Urinary bladder (tissue), 4 donors: ENCODE results near the gene TUBB2B. TPM values are rescaled to one million over a fixed set of nuclear protein-coding genes. Genes with fewer than 3 reads are reported as not detected.

Experiments used
- DNase-seq: peaks from one replicate; pipeline ENCODE4 v3.0.0-alpha.2; 2015; ENCODE audit errors: extremely low spot score
- H3K27ac ChIP-seq: one replicate; pipeline ENCODE4 v1.5.1; 2013; ENCODE audit warnings: low read depth, mild to moderate bottlenecking, moderate library complexity
- H3K36me3 ChIP-seq: one replicate; pipeline ENCODE4 v1.6.1; 2013; ENCODE audit warnings: mild to moderate bottlenecking, moderate library complexity; ENCODE audit not compliant: insufficient read depth
- H3K4me1 ChIP-seq: one replicate; pipeline ENCODE4 v1.6.1; 2013; ENCODE audit warnings: mild to moderate bottlenecking, moderate library complexity; ENCODE audit not compliant: insufficient read depth
- H3K4me3 ChIP-seq: one replicate; pipeline ENCODE4 v1.5.1; 2013; ENCODE audit warnings: low read depth, low read length
- WGBS: extraction: QIAGEN DNeasy Blood & Tissue Kit; methylation state at CpG from one replicate; pipeline ENCODE4 v1.1.7; 2013; 5-methylcytosine and 5-hydroxymethylcytosine counted together
- polyA plus RNA-seq: library from polyadenylated mRNA; stranded (reverse); fragments of 200-250 nt; gene quantifications from one replicate; pipeline ENCODE4 v1.2.3, GENCODE V29; 2013
- total RNA-seq: library from RNA; depleted of rRNA; stranded (reverse); fragments of >200 nt; gene quantifications from one replicate; pipeline ENCODE4 v1.2.3, GENCODE V29; 2014
- donor health status: healthy with polysubstance abuse.
- donor health status: healthy.

Gene TUBB2B
- total RNA-seq: 55.6 TPM
- 22.4 TPM for polyA plus RNA-seq

DNA sequence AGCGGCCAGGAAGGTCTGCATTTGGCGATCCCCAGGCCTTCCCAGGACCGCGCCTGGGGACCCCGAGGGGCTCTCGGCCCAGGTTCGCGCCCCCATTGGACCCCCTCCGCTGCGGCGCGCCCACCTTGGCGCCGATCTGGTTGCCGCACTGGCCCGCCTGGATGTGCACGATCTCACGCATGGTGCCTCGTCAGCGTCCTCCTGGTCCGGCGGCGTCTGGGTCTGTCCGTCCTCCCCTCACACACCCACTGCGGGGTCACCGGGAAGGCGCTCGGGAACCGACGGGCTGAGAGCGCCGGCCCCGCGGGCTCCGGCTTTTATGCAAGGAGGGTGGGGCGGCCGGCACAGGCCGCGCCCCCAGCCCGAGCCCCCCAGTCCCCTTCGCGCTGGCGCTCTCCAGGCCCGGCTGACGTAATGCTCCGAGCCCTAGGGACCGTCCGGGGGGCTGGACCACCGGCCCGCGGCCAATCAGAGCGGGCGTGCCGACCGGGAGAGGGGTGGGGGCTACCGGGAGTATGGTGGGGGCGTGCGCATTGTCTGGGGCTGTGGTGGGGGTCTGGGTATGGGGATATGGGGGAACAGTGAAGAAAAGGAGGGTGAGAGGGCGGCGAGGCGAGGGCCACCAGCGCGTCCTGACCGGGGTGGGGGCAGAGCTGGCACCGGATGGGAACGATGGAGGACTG lies at the start of gene TUBB2B:
Gene TUBB2B (minus strand): TSS at position 291 of the 683 bp plus-strand sequence. CDS start 110 bp downstream, at position 181.
- Histone ChIP-seq H3K27ac (no peak within 1 kb of the TSS), H3K36me3 (no peaks in the 10 kb centered on the region), H3K4me3 (peak within 1 kb of the TSS; percentile 32), H3K4me1 (peaks cover 1% of the 10 kb centered on the region)
- under 1% methylated on average over 66 of the region's 66 CpGs for WGBS
- DNase-seq: no peak

DNA sequence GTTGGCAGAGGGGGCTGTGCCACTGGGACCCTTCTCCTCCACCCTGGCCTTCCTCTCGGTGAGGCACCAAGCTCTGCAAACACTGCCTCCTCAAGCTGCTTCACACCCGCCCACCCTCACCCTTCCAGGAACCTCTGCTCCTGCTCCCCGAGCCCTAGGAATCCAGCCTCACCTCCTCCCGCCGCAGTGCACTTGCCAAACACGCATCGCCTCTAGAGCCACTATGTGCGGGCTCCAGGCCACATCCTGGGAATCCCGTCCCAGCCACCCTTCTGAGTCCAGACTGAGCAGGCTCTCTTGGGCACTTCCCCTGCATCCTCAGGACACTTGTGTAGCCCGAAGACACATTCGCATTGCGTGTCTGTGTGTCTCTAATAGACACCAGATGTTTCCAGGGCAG lies 49.8 kb upstream of the TUBB2B start:
- 76% methylated on average over 12 of the region's 12 CpGs for WGBS
- no peaks in the 10 kb centered on the region for H3K4me1 ChIP-seq
- H3K36me3 ChIP-seq: no peaks in the 10 kb centered on the region
- DNase-seq: no peak
- H3K27ac ChIP-seq: no peak overlapping the region
- no peak overlapping the region for H3K4me3 ChIP-seq

DNA sequence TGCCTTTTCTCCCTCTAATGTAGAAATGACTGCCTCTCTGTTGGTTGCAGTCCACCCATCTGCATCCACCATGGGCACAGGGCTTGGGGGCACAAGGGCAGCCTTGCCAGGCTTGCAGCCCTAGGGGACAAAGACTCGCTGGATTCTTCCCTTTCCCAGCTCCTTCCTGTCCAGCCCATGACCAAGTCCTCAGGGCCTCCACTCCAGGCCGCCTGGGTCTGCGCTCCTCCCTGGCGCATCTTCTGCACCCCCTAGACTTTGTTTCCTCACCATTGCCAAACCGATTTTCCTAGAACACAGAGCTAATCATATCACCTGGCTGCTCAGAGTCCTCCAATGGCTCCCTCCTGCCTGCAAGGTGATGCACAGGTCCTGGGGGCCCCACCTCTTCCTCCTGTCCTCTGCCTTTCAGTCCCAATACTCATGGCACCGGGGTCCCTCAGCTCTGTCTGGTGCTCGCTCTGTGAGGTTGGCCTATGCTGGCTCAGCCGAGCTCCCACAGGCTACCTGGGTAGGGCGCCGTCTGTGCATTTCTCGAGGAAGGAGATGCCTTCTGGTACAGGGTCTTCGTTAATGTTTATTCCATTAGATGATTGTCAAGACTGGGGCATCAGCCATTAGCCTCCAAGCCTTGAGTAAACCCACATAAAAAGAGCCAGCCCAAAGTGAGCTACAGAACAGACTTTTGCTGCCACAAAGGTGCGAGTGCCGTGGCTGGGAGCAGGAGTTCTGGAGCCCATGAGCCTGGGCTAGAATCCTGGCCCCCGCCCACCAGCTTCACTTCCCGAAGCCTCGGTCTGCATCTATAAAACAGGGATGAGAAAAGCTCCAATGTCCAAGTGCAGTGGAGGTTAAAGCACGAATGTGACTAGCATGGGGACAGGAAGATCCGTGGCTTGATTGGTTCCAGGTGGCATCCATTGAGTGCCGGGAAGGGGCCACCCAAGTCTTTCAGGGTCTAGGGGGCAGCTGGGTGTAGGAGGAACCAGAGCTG lies 49.0 kb upstream of the TUBB2B start:
- WGBS: 78% methylated on average over 20 of the region's 20 CpGs
- H3K4me3 ChIP-seq: no peak overlapping the region
- H3K27ac ChIP-seq: no peak overlapping the region
- H3K36me3 ChIP-seq: no peaks in the 10 kb centered on the region
- DNase-seq: no peak
- H3K4me1 ChIP-seq: no peaks in the 10 kb centered on the region

DNA sequence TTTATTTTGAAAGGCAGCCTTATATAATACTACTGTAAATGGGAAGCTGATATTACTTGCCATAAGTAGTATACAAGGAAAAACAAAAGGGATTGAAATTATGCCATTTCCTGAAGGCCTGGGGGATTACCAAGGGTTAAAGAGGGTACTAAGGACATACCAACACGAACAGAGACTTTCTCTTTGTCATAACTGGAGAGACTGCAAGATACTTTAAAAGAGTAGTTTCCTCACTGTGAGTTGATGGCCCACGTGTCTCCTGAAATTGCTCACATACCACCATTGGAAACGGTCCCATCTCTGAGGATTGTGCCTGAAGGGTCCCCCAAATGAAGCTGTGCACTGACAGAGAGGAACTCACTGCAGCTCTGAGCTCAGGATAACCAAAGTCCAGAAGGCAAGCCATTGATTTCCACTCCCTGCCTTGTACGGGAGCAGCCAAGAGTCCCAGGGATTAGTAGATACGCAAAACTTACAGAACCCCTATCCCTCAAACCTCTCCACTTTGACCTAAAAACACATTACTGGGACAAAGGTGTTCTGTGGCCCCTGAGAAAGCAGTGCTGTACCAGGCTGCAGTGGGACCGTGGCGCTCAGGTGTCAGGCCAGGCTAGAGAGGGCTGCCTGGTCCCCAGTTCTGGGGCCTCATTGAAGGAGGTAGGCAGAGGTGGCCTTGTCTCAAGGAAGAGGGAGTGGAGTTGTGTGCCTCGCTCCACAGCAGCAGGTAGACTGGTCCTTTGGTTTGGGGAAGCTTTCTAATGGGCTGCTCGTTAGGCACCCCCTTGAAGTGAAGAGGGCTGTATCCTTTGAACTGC lies 46.5 kb upstream of the TUBB2B start:
- Histone ChIP-seq H3K27ac (no peak overlapping the region), H3K4me1 (no peaks in the 10 kb centered on the region), H3K4me3 (no peak overlapping the region), H3K36me3 (no peaks in the 10 kb centered on the region)
- WGBS: 75% methylated on average over 9 of the region's 9 CpGs
- DNase-seq: no peak

DNA sequence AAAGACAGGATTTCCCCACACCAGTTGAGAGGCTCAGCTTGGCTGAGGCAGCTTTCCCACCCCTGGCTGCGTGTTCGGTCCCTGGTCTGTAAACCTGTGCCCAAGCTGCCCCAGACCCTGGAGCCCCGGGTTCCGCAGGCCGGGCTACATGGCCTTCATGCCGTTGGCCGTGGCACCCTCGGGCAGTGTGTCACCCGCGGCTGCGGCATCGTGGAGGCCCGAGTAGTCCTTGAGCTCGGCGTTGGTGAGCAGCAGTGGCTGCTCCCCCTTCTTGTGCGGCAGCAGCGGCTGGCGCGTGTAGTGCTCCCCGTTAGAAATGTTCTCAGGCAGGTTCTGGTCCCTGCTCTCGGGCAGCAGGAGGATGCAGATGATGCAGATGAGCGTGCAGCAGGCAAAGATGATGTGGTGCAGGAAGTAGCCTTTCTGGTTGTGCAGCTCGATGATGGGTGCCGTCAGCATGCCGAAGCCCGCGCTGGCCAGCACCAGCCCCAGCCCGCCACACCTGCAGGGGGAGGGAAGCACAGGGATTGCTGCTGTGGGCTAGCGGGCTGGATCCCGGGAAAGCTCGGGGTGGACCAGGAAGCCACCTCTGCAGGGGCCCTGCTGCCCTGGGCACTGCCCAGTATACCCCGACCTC lies 45.6 kb upstream of the TUBB2B start:
- DNase-seq: no peak
- no peak overlapping the region for H3K4me3 ChIP-seq
- H3K4me1 ChIP-seq: no peaks in the 10 kb centered on the region
- H3K27ac ChIP-seq: no peak overlapping the region
- H3K36me3 ChIP-seq: no peaks in the 10 kb centered on the region
- 93% methylated on average over 32 of the region's 32 CpGs for WGBS

DNA sequence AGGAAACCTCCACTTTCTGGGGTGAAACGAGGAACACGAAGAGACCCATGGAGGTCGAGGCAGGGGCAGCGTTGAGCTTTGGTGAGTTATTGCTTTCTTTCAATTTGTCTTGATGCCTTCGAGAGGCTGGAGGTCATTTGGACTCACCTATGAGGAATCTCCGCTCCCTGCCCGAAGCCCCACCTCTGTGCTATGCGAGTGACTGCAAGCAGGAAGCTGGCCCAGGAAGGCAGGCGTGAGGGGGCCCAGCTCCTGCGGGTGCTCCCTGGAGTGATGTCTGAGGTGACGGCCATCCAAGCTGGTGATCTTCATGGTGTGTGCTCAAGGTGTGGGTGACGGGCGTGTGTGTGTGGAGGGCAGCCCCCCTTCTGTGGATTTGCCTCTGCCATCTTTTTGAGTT lies 44.3 kb upstream of the TUBB2B start:
- no peaks in the 10 kb centered on the region for H3K4me1 ChIP-seq
- H3K27ac ChIP-seq: no peak overlapping the region
- no peaks in the 10 kb centered on the region for H3K36me3 ChIP-seq
- WGBS: 94% methylated on average over 13 of the region's 13 CpGs
- no peak overlapping the region for H3K4me3 ChIP-seq
- DNase-seq: no peak

DNA sequence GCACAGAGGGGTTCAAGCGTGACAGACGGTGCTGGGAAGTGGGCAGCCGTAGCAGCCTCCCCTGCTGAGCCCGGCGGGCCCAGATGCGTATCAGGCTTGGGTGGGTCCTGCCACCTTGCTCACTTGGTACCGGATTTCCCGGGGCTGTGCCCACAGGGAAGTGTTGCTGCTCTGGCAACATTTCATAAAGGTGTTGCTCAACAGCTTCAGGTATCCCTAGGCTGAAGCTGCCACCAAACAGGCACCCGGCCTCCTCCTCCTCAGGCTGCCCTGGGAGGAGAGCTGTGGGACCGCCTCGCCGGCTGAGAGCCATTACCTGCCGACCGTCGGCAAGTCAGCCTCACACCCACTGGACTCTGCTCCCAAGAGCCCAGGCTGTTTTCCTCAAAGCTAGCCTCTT lies 42.8 kb upstream of the TUBB2B start:
- no peaks in the 10 kb centered on the region for H3K4me1 ChIP-seq
- no peak for DNase-seq
- 77% methylated on average over 15 of the region's 15 CpGs for WGBS
- no peak overlapping the region for H3K4me3 ChIP-seq
- no peaks in the 10 kb centered on the region for H3K36me3 ChIP-seq
- H3K27ac ChIP-seq: no peak overlapping the region

DNA sequence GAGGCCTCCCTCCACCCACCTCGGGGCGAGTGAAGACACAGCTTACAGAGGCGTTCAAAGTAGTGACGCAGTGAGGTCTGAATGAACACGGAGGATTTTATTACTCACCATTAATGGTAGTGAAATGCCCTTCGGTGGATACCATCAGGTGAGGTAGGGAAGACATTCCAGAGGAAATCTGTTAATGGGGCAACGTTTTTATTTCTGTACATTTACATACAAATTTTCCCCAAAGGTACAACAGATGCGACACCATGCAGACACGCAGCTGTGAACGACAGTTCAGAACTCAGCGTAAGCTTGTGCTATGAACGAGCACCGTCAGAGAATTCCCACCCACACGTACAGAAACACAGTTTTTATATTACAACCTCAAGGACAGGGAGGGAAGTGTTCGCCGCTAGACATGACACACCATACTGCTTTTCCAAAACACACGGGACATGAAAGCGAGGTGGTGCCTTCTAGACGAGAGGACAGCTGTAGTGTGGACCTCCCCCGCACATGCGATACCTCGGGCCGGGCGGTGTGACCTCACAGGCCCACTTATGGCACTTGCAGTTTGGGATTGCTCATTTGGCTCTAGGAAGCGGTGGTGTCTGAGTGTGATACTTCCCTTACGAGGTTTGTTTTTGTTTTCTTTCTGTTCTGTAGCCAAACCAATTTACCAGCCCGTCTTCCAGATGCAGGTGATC lies 42.0 kb upstream of the TUBB2B start:
- WGBS: 81% methylated on average over 27 of the region's 27 CpGs
- no peak overlapping the region for H3K4me3 ChIP-seq
- no peak for DNase-seq
- no peaks in the 10 kb centered on the region for H3K4me1 ChIP-seq
- no peaks in the 10 kb centered on the region for H3K36me3 ChIP-seq
- no peak overlapping the region for H3K27ac ChIP-seq

DNA sequence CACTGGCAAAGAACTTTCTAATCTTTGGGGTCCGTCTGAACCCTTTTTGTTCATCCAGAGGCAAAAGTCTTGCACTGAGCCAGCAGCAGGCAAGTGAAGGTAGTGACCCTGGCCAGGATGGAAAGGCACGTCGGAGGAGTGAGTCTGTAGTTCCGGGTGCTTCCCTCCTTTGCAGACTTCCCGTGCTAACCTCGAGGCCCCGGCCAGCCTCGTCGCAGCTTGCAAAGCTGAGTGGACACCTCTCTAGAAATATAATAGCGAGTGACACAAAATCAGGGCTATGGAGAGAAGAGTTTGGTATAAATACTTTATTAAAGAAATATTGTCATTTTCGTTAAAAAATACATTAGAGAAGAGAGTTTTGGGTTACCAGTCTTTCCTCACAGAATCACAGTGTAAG lies 41.2 kb upstream of the TUBB2B start:
- 88% methylated on average over 11 of the region's 11 CpGs for WGBS
- DNase-seq: no peak
- H3K4me3 ChIP-seq: no peak overlapping the region
- H3K36me3 ChIP-seq: no peaks in the 10 kb centered on the region
- no peak overlapping the region for H3K27ac ChIP-seq
- H3K4me1 ChIP-seq: no peaks in the 10 kb centered on the region

DNA sequence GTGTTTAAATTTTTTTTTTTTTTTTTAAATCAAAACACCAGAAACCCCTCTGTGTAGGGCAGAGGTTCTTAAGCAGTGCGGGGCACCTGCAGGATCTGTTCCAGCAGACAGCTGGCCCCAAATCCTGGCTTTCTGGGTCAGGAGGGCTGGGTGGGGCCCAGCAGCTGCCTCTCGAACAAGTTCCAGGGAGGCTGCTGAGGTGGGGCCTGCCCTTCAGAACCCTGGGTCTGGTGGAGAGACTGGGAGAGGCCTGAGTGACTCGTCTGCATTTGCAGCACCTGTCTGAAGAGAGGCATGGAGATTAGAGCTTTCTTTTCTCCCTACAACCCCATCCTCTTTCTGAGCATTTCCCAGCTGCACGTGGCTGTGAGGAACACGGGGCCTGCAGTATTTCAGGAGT lies 39.7 kb upstream of the TUBB2B start:
- WGBS: 62% methylated on average over 5 of the region's 5 CpGs
- Histone ChIP-seq H3K36me3 (no peaks in the 10 kb centered on the region), H3K4me1 (no peaks in the 10 kb centered on the region), H3K4me3 (no peak overlapping the region), H3K27ac (no peak overlapping the region)
- no peak for DNase-seq

DNA sequence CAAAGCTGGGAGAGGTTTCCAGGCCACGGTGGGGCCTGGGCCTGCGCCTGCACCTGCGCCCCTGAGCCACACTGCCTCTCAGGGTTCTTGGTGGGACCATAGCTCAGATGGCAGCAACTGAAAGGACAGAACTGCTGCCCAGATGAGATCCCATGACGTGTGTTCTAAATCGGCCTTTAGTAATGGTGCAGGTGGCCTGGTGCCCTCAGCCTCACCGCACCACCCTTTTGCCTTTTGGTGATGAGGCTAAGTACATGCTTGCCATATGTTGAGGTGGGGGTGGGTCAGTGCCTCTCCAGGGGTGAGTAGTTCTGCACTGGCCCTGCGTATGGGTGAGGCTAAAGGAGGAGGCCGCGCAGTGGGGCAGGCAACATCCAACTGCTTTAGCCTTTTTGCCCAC lies 38.7 kb upstream of the TUBB2B start:
- Histone ChIP-seq H3K4me3 (no peak overlapping the region), H3K27ac (no peak overlapping the region), H3K36me3 (no peaks in the 10 kb centered on the region), H3K4me1 (no peaks in the 10 kb centered on the region)
- DNase-seq: no peak
- WGBS: 61% methylated on average over 9 of the region's 9 CpGs

DNA sequence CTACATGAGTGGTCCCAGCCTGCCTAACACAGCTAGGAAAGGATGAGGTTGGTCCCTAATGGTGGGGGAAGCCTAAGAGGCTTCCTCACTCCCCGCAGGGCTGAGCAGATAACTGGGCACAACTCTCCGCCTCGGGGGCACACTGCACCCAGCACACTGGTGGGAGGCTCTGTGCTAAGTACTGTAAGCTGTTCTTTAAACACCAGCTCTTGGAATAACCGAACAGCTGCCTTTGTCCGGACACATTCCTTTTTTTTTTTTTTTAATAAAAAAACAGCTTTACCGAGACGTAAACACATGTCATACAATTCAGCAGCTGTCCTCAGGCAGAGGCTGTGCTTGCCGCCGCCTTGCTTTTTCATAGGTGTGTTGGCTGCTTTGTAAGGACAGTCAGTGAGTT lies 38.2 kb upstream of the TUBB2B start:
- Histone ChIP-seq H3K36me3 (no peaks in the 10 kb centered on the region), H3K4me3 (no peak overlapping the region), H3K4me1 (no peaks in the 10 kb centered on the region), H3K27ac (no peak overlapping the region)
- WGBS: 37% methylated on average over 9 of the region's 9 CpGs
- DNase-seq: no peak

DNA sequence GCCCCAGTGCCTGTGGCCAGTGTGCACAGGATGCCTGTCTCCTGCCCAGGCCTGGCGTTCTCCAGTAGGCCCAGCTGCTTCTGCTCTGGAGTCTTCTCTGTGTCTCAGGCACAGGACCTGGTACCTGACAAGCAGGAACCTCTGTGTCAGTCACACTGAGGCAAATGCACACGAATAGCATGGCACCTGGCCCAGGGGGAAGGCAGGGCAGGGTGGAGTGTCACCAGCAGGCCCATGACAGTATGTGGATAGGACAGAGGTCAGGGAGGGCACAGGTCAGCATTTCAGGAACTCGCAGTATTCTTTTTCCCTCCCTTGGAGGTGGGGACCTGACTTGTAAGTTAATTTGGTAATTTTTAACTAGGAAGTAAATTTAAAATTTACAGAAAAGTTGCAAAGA lies 36.9 kb upstream of the TUBB2B start:
- no peak overlapping the region for H3K27ac ChIP-seq
- WGBS: 89% methylated on average over 3 of the region's 3 CpGs
- H3K4me3 ChIP-seq: no peak overlapping the region
- no peak for DNase-seq
- H3K4me1 ChIP-seq: peaks cover 1% of the 10 kb centered on the region
- H3K36me3 ChIP-seq: no peaks in the 10 kb centered on the region
